ENCODE results near the gene ELMOD3. TPM values are rescaled to one million over a fixed set of nuclear protein-coding genes. Genes with fewer than 3 reads are reported as not detected.

ELMOD3 gene

GRCh38 chr2:85440729-85441128, 86.2 kb downstream of the ELMOD3 start:
- Histone ChIP-seq H3K23ac (ENCODE audit: low read length in 2 of 2) (no peak overlapping the region), H2BK120ac (ENCODE audit: low read depth, low read length) (no peak overlapping the region), H3K14ac (ENCODE audit: low read length in 2 of 2) (no peak overlapping the region), H2BK15ac (ENCODE audit: low read depth, poor library complexity, severe bottlenecking) (no peak overlapping the region), H3K27me3 (ENCODE audit: control insufficient read depth in 1 of 2, insufficient read depth in 1 of 2, low read length in 2 of 2) (no peaks in the 10 kb centered on the region), H3K36me3 (ENCODE audit: control insufficient read depth in 1 of 2, insufficient read depth in 2 of 2, low read depth in 1 of 2, low read length in 2 of 2) (no peaks in the 10 kb centered on the region), H3K4me1 (ENCODE audit: control insufficient read depth, insufficient read depth, low read depth, low read length) (peaks cover 30% of the 10 kb centered on the region), H3K4ac (ENCODE audit: low read depth in 1 of 2, low read length in 2 of 2) (no peak overlapping the region), H3K18ac (ENCODE audit: low read depth in 1 of 2, low read length in 2 of 2) (no peak overlapping the region), H3K9me3 (ENCODE audit: control insufficient read depth, low read length) (no peaks in the 10 kb centered on the region), H2BK12ac (ENCODE audit: low read length in 2 of 2) (no peak overlapping the region), H3K9ac (ENCODE audit: low read length) (no peak overlapping the region), H2AK5ac (ENCODE audit: low read length, severe bottlenecking) (no peak overlapping the region), H3K79me1 (replicated peaks; ENCODE audit: low read length, poor library complexity, severe bottlenecking) (no peaks in the 10 kb centered on the region), H4K91ac (ENCODE audit: low read length) (no peak overlapping the region), H3K4me3 (ENCODE audit: insufficient read depth in 1 of 2, low read depth in 1 of 2, low read length in 2 of 2) (no peak overlapping the region), H2AFZ (ENCODE audit: low read depth, low read length) (no peak overlapping the region), H2BK5ac (ENCODE audit: low read depth, low read length, poor library complexity, severe bottlenecking) (no peak overlapping the region), H3K4me2 (ENCODE audit: low read length, poor library complexity, severe bottlenecking) (no peak overlapping the region), H3K27ac (ENCODE audit: low read length, poor library complexity, severe bottlenecking) (no peak overlapping the region), H4K8ac (ENCODE audit: low read length) (no peak overlapping the region)
- WGBS, result 96% methylated on average over 4 of the region's 5 CpGs
- no peak for DNase-seq

Small RNA genes lying within 50 kb of the gene (small RNA-seq; reads per million reads assigned to genes)
- not detected for gene AC062037.1 (ENCODE audit: low read depth)
- gene AC062037.2 (ENCODE audit: low read depth), result not detected
- gene RF00019 (ENCODE audit: low read depth), result not detected
- gene RN7SL113P (ENCODE audit: low read depth), result not detected
